ENCODE measurements around the gene SLC25A1. TPM values are rescaled to one million over a fixed set of nuclear protein-coding genes. Genes with fewer than 3 reads are reported as not detected.

Gene SLC25A1
- total and polyA plus RNA-seq, 2 experiments from 2014 or later = 187 to 422 TPM

- Histone ChIP-seq H3K27ac (no peak overlapping the region), H3K4me2 (no peak overlapping the region), H2AFZ (no peak overlapping the region), H3K4me1 (ENCODE audit: insufficient read depth) (no peaks in the 10 kb centered on the region), H3K9me2 (replicated peaks; ENCODE audit: insufficient read depth) (no peaks in the 10 kb centered on the region), H3K79me2 (no peaks in the 10 kb centered on the region), H3K27me3 (no peaks in the 10 kb centered on the region), H3K36me3 (replicated peaks; ENCODE audit: insufficient read depth, low read depth) (no peaks in the 10 kb centered on the region), H3K9me3 (ENCODE audit: low read depth) (no peaks in the 10 kb centered on the region), H4K20me1 (ENCODE audit: insufficient read depth, poor library complexity, severe bottlenecking) (no peaks in the 10 kb centered on the region), H3K4me3 (no peak overlapping the region)
- 87% methylated on average over 5 of the region's 5 CpGs for WGBS (ENCODE audit: low lambda C conversion rate, missing lambda C conversion rate)
- no peak for TF ChIP-seq EZH2 (IDR thresholded peaks at IDR 0.05; ENCODE audit: borderline replicate concordance)
- no peak for TF ChIP-seq CTCF (IDR thresholded peaks at IDR 0.05; ENCODE audit: poor library complexity)
- no peak for TF ChIP-seq EZH2phosphoT487 (IDR thresholded peaks at IDR 0.05; ENCODE audit: low read depth, severe bottlenecking, unreplicated experiment)
- no peak for DNase-seq (ENCODE audit: low spot score)
Observed at GRCh38 chr22:19207884-19208283, 29.3 kb upstream of the SLC25A1 start.

- Histone ChIP-seq H4K20me1 (ENCODE audit: insufficient read depth, poor library complexity, severe bottlenecking) (no peaks in the 10 kb centered on the region), H3K4me2 (no peak overlapping the region), H3K9me2 (replicated peaks; ENCODE audit: insufficient read depth) (no peaks in the 10 kb centered on the region), H3K4me1 (ENCODE audit: insufficient read depth) (no peaks in the 10 kb centered on the region), H3K36me3 (replicated peaks; ENCODE audit: insufficient read depth, low read depth) (no peaks in the 10 kb centered on the region), H3K4me3 (no peak overlapping the region), H2AFZ (no peak overlapping the region), H3K27me3 (no peaks in the 10 kb centered on the region), H3K27ac (no peak overlapping the region), H3K9me3 (ENCODE audit: low read depth) (no peaks in the 10 kb centered on the region), H3K79me2 (no peaks in the 10 kb centered on the region)
- TF ChIP-seq EZH2phosphoT487 (IDR thresholded peaks at IDR 0.05; ENCODE audit: low read depth, severe bottlenecking, unreplicated experiment) (no peak), CTCF (IDR thresholded peaks at IDR 0.05; ENCODE audit: poor library complexity) (no peak), EZH2 (IDR thresholded peaks at IDR 0.05; ENCODE audit: borderline replicate concordance) (no peak)
- DNase-seq (ENCODE audit: low spot score) = no peak
- 80% methylated on average over 9 of the region's 9 CpGs for WGBS (ENCODE audit: low lambda C conversion rate, missing lambda C conversion rate)
Observed at GRCh38 chr22:19207401-19207808, 28.9 kb upstream of the SLC25A1 start.

GRCh38 chr22:19206287-19206686 lies 27.8 kb upstream of the SLC25A1 start:
- Histone ChIP-seq H3K27me3 (no peaks in the 10 kb centered on the region), H3K79me2 (no peaks in the 10 kb centered on the region), H2AFZ (no peak overlapping the region), H3K4me3 (no peak overlapping the region), H4K20me1 (ENCODE audit: insufficient read depth, poor library complexity, severe bottlenecking) (no peaks in the 10 kb centered on the region), H3K9me2 (replicated peaks; ENCODE audit: insufficient read depth) (no peaks in the 10 kb centered on the region), H3K36me3 (replicated peaks; ENCODE audit: insufficient read depth, low read depth) (no peaks in the 10 kb centered on the region), H3K9me3 (ENCODE audit: low read depth) (no peaks in the 10 kb centered on the region), H3K4me2 (no peak overlapping the region), H3K27ac (no peak overlapping the region), H3K4me1 (ENCODE audit: insufficient read depth) (no peaks in the 10 kb centered on the region)
- WGBS (ENCODE audit: low lambda C conversion rate, missing lambda C conversion rate) = 97% methylated on average over 6 of the region's 6 CpGs
- no peak for DNase-seq (ENCODE audit: low spot score)
- no peak for TF ChIP-seq EZH2 (IDR thresholded peaks at IDR 0.05; ENCODE audit: borderline replicate concordance)
- no peak for TF ChIP-seq CTCF (IDR thresholded peaks at IDR 0.05; ENCODE audit: poor library complexity)
- TF ChIP-seq EZH2phosphoT487 (IDR thresholded peaks at IDR 0.05; ENCODE audit: low read depth, severe bottlenecking, unreplicated experiment) = no peak

- H3K4me2 ChIP-seq = no peak overlapping the region
- TF ChIP-seq EZH2phosphoT487 (IDR thresholded peaks at IDR 0.05; ENCODE audit: low read depth, severe bottlenecking, unreplicated experiment) = no peak
- no peak for TF ChIP-seq EZH2 (IDR thresholded peaks at IDR 0.05; ENCODE audit: borderline replicate concordance)
- no peak for TF ChIP-seq CTCF (IDR thresholded peaks at IDR 0.05; ENCODE audit: poor library complexity)
- H3K79me2 ChIP-seq = no peaks in the 10 kb centered on the region
- no peaks in the 10 kb centered on the region for H3K4me1 ChIP-seq (ENCODE audit: insufficient read depth)
- no peak overlapping the region for H3K27ac ChIP-seq
- DNase-seq (ENCODE audit: low spot score) = no peak
- no peak overlapping the region for H3K4me3 ChIP-seq
- H4K20me1 ChIP-seq (ENCODE audit: insufficient read depth, poor library complexity, severe bottlenecking) = no peaks in the 10 kb centered on the region
- H3K9me2 ChIP-seq (replicated peaks; ENCODE audit: insufficient read depth) = no peaks in the 10 kb centered on the region
- no peaks in the 10 kb centered on the region for H3K9me3 ChIP-seq (ENCODE audit: low read depth)
- H2AFZ ChIP-seq = no peak overlapping the region
- H3K36me3 ChIP-seq (replicated peaks; ENCODE audit: insufficient read depth, low read depth) = no peaks in the 10 kb centered on the region
- H3K27me3 ChIP-seq = no peaks in the 10 kb centered on the region
- WGBS (ENCODE audit: low lambda C conversion rate, missing lambda C conversion rate) = 92% methylated on average over 4 of the region's 4 CpGs
Observed at GRCh38 chr22:19204640-19205039, 26.1 kb upstream of the SLC25A1 start.
